ENCODE measurements around the gene PIK3CG. TPM values are rescaled to one million over a fixed set of nuclear protein-coding genes. Genes with fewer than 3 reads are reported as not detected.

PIK3CG gene
- total RNA-seq, 5 donors from 2014 or later (not counting 1 experiment from before 2014, with no cell fraction given), result 27.8 to 33.7 (median 28.4) TPM

- Mint-ChIP-seq H3K36me3 (peaks cover 87% of the 10 kb centered on the region), H3K9me3 (no peaks in the 10 kb centered on the region), H3K4me1 (peaks cover 29 to 47% (median 45%) of the 10 kb centered on the region in 3 donors), H3K27ac (peak overlapping the region in 1 of 2 donors; percentile 77), H3K4me3 (no peak overlapping the region), H3K27me3 (no peaks in the 10 kb centered on the region)
- ChIA-PET CTCF (interaction anchor here in 1 of 2 donors (0.6 kb wide), 1 partner anchor 294 kb away, joined by 5 read pairs; no protein-coding TSS in a partner anchor), POLR2A (no interaction called here)
- H3K36me3 ChIP-seq (ENCODE audit: control insufficient read depth in 2 of 2, extremely low read depth in 1 of 2, insufficient read depth in 1 of 2, low read length in 1 of 2), result peaks cover 5 to 98% of the 10 kb centered on the region in 2 donors
- H3K4me1 ChIP-seq (ENCODE audit: control insufficient read depth in 1 of 2, extremely low read depth in 1 of 2, insufficient read depth in 2 of 2, low read length in 2 of 2), result peaks cover 3 to 8% of the 10 kb centered on the region in 2 experiments
- H3K9me3 ChIP-seq, result no peaks in the 10 kb centered on the region
- no peak overlapping the region for H3K4me3 ChIP-seq (ENCODE audit: control insufficient read depth in 1 of 2, extremely low read depth in 1 of 2, low read length in 1 of 2)
- ATAC-seq (replicated peaks in 1 of 4) (no peak), DNase-seq (no peak)
- WGBS (ENCODE audit: insufficient coverage), result no CpG with 5 or more reads among the region's 3 CpGs
- H3K27ac ChIP-seq (ENCODE audit: low read length), result no peak overlapping the region
- H3K27me3 ChIP-seq (replicated peaks in 1 of 2; ENCODE audit: control insufficient read depth in 2 of 2, extremely low read depth in 1 of 2, insufficient read depth in 2 of 2, low read length in 1 of 2), result no peaks in the 10 kb centered on the region
Measured at GRCh38 chr7:106881984-106882383, 16.9 kb downstream of the PIK3CG start.

GRCh38 chr7:106883456-106884026 lies 18.5 kb downstream of the PIK3CG start:
- no peak overlapping the region for H3K27ac ChIP-seq (ENCODE audit: low read length)
- peaks cover 11 to 97% of the 10 kb centered on the region in 2 donors for H3K36me3 ChIP-seq (ENCODE audit: control insufficient read depth in 2 of 2, extremely low read depth in 1 of 2, insufficient read depth in 1 of 2, low read length in 1 of 2)
- CTCF ChIA-PET, result no interaction called here
- POLR2A ChIA-PET, result no interaction called here
- no peaks in the 10 kb centered on the region for H3K9me3 ChIP-seq
- Mint-ChIP-seq H3K4me3 (no peak overlapping the region), H3K27me3 (no peaks in the 10 kb centered on the region), H3K4me1 (peaks cover 18 to 34% (median 29%) of the 10 kb centered on the region in 3 donors), H3K36me3 (peaks cover 85% of the 10 kb centered on the region), H3K9me3 (no peaks in the 10 kb centered on the region), H3K27ac (no peak overlapping the region)
- H3K4me1 ChIP-seq (ENCODE audit: control insufficient read depth in 1 of 2, extremely low read depth in 1 of 2, insufficient read depth in 2 of 2, low read length in 2 of 2), result peaks cover 0 to 2% of the 10 kb centered on the region in 2 experiments
- no CpG with 5 or more reads among the region's 2 CpGs for WGBS (ENCODE audit: insufficient coverage)
- H3K27me3 ChIP-seq (replicated peaks in 1 of 2; ENCODE audit: control insufficient read depth in 2 of 2, extremely low read depth in 1 of 2, insufficient read depth in 2 of 2, low read length in 1 of 2), result no peaks in the 10 kb centered on the region
- no peak overlapping the region for H3K4me3 ChIP-seq (ENCODE audit: control insufficient read depth in 1 of 2, extremely low read depth in 1 of 2, low read length in 1 of 2)
- DNase-seq (no peak), ATAC-seq (replicated peaks in 1 of 4) (no peak)

GRCh38 chr7:106885652-106886051 lies 20.6 kb downstream of the PIK3CG start:
- ATAC-seq (replicated peaks in 1 of 4), result no peak
- Mint-ChIP-seq H3K27ac (peak overlapping the region in 1 of 2 donors; percentile 12), H3K4me3 (no peak overlapping the region), H3K4me1 (peaks cover 7 to 26% (median 21%) of the 10 kb centered on the region in 3 donors), H3K36me3 (peaks cover 79% of the 10 kb centered on the region), H3K27me3 (no peaks in the 10 kb centered on the region), H3K9me3 (no peaks in the 10 kb centered on the region)
- Histone ChIP-seq H3K27me3 (replicated peaks in 1 of 2; ENCODE audit: control insufficient read depth in 2 of 2, extremely low read depth in 1 of 2, insufficient read depth in 2 of 2, low read length in 1 of 2) (no peaks in the 10 kb centered on the region), H3K27ac (ENCODE audit: low read length) (no peak overlapping the region), H3K9me3 (no peaks in the 10 kb centered on the region), H3K36me3 (ENCODE audit: control insufficient read depth in 2 of 2, extremely low read depth in 1 of 2, insufficient read depth in 1 of 2, low read length in 1 of 2) (peaks cover 9 to 92% of the 10 kb centered on the region in 2 donors), H3K4me1 (ENCODE audit: control insufficient read depth in 1 of 2, extremely low read depth in 1 of 2, insufficient read depth in 2 of 2, low read length in 2 of 2) (no peaks in the 10 kb centered on the region), H3K4me3 (ENCODE audit: control insufficient read depth in 1 of 2, extremely low read depth in 1 of 2, low read length in 1 of 2) (no peak overlapping the region)
- ChIA-PET POLR2A (interaction anchor here in 1 of 2 donors (1.0 kb wide), 1 partner anchor 289 kb away, joined by 3 read pairs; no protein-coding TSS in a partner anchor), CTCF (no interaction called here)
- 100% methylated on average over 2 of the region's 4 CpGs for WGBS (ENCODE audit: insufficient coverage)
- DNase-seq, result no peak

- Histone ChIP-seq H3K36me3 (ENCODE audit: control insufficient read depth in 2 of 2, extremely low read depth in 1 of 2, insufficient read depth in 1 of 2, low read length in 1 of 2) (peaks cover 6 to 93% of the 10 kb centered on the region in 2 donors), H3K4me3 (ENCODE audit: control insufficient read depth in 1 of 2, extremely low read depth in 1 of 2, low read length in 1 of 2) (no peak overlapping the region), H3K4me1 (ENCODE audit: control insufficient read depth in 1 of 2, extremely low read depth in 1 of 2, insufficient read depth in 2 of 2, low read length in 2 of 2) (no peaks in the 10 kb centered on the region), H3K27me3 (replicated peaks in 1 of 2; ENCODE audit: control insufficient read depth in 2 of 2, extremely low read depth in 1 of 2, insufficient read depth in 2 of 2, low read length in 1 of 2) (no peaks in the 10 kb centered on the region), H3K27ac (ENCODE audit: low read length) (no peak overlapping the region), H3K9me3 (no peaks in the 10 kb centered on the region)
- ATAC-seq (replicated peaks in 1 of 4) (no peak), DNase-seq (no peak)
- H3K27me3 Mint-ChIP-seq, result no peaks in the 10 kb centered on the region
- peaks cover 11 to 28% (median 22%) of the 10 kb centered on the region in 3 donors for H3K4me1 Mint-ChIP-seq
- POLR2A ChIA-PET, result no interaction called here
- H3K4me3 Mint-ChIP-seq, result no peak overlapping the region
- WGBS (ENCODE audit: insufficient coverage), result no CpG with 5 or more reads among the region's 1 CpG
- peaks cover 82% of the 10 kb centered on the region for H3K36me3 Mint-ChIP-seq
- CTCF ChIA-PET, result no interaction called here
- H3K9me3 Mint-ChIP-seq, result no peaks in the 10 kb centered on the region
- peak overlapping the region; percentile 15 to 57 for H3K27ac Mint-ChIP-seq
Measured at GRCh38 chr7:106887421-106887820, 22.3 kb downstream of the PIK3CG start.

GRCh38 chr7:106888204-106888603 lies 23.1 kb downstream of the PIK3CG start:
- H3K9me3 Mint-ChIP-seq, result no peaks in the 10 kb centered on the region
- Histone ChIP-seq H3K4me3 (ENCODE audit: control insufficient read depth in 1 of 2, extremely low read depth in 1 of 2, low read length in 1 of 2) (no peak overlapping the region), H3K36me3 (ENCODE audit: control insufficient read depth in 2 of 2, extremely low read depth in 1 of 2, insufficient read depth in 1 of 2, low read length in 1 of 2) (peaks cover 6 to 90% of the 10 kb centered on the region in 2 donors), H3K27me3 (replicated peaks in 1 of 2; ENCODE audit: control insufficient read depth in 2 of 2, extremely low read depth in 1 of 2, insufficient read depth in 2 of 2, low read length in 1 of 2) (no peaks in the 10 kb centered on the region), H3K9me3 (no peaks in the 10 kb centered on the region), H3K4me1 (ENCODE audit: control insufficient read depth in 1 of 2, extremely low read depth in 1 of 2, insufficient read depth in 2 of 2, low read length in 2 of 2) (no peaks in the 10 kb centered on the region), H3K27ac (ENCODE audit: low read length) (no peak overlapping the region)
- POLR2A ChIA-PET, result no interaction called here
- H3K27me3 Mint-ChIP-seq, result no peaks in the 10 kb centered on the region
- CTCF ChIA-PET, result no interaction called here
- H3K27ac Mint-ChIP-seq, result no peak overlapping the region
- DNase-seq (no peak), ATAC-seq (replicated peaks in 1 of 4) (no peak)
- 100% methylated on average over 1 of the region's 5 CpGs for WGBS (ENCODE audit: insufficient coverage)
- peaks cover 19 to 24% (median 21%) of the 10 kb centered on the region in 3 donors for H3K4me1 Mint-ChIP-seq
- H3K36me3 Mint-ChIP-seq, result peaks cover 82% of the 10 kb centered on the region
- H3K4me3 Mint-ChIP-seq, result no peak overlapping the region

GRCh38 chr7:106890952-106891351 lies 25.9 kb downstream of the PIK3CG start:
- Histone ChIP-seq H3K27ac (ENCODE audit: low read length) (no peak overlapping the region), H3K36me3 (ENCODE audit: control insufficient read depth in 2 of 2, extremely low read depth in 1 of 2, insufficient read depth in 1 of 2, low read length in 1 of 2) (peaks cover 13 to 86% of the 10 kb centered on the region in 2 donors), H3K9me3 (no peaks in the 10 kb centered on the region), H3K4me3 (ENCODE audit: control insufficient read depth in 1 of 2, extremely low read depth in 1 of 2, low read length in 1 of 2) (no peak overlapping the region), H3K4me1 (ENCODE audit: control insufficient read depth in 1 of 2, extremely low read depth in 1 of 2, insufficient read depth in 2 of 2, low read length in 2 of 2) (peaks cover 0 to 5% of the 10 kb centered on the region in 2 experiments), H3K27me3 (replicated peaks in 1 of 2; ENCODE audit: control insufficient read depth in 2 of 2, extremely low read depth in 1 of 2, insufficient read depth in 2 of 2, low read length in 1 of 2) (no peaks in the 10 kb centered on the region)
- no peak overlapping the region for H3K4me3 Mint-ChIP-seq
- H3K27me3 Mint-ChIP-seq, result no peaks in the 10 kb centered on the region
- CTCF ChIA-PET, result no interaction called here
- H3K27ac Mint-ChIP-seq, result peak overlapping the region; percentile 2 to 9
- POLR2A ChIA-PET, result no interaction called here
- peaks cover 70% of the 10 kb centered on the region for H3K36me3 Mint-ChIP-seq
- H3K9me3 Mint-ChIP-seq, result no peaks in the 10 kb centered on the region
- WGBS (ENCODE audit: insufficient coverage), result no CpG with 5 or more reads among the region's 2 CpGs
- no peak for DNase-seq
- H3K4me1 Mint-ChIP-seq, result peaks cover 19 to 24% (median 19%) of the 10 kb centered on the region in 3 donors
- ATAC-seq (replicated peaks in 1 of 4), result no peak

Measured in T-cell (primary cell).